HepG2 (cell line): ENCODE measurements around the gene CIART. TPM values are rescaled to one million over a fixed set of nuclear protein-coding genes. Genes with fewer than 3 reads are reported as not detected.

Experiments
- DDIT3 ChIP-seq: sonication (generic); formaldehyde crosslinking; IDR thresholded peaks from 2 replicates; pipeline ENCODE4 v1.4.0; 2020; ENCODE audit warnings: mild to moderate bottlenecking, missing genetic modification reagents
- DNMT3B ChIP-seq: conservative IDR thresholded peaks from 2 replicates; pipeline ENCODE4 v1.6.1; 2016; ENCODE audit warnings: missing biosample characterization, control low read depth
- HBP1 ChIP-seq: IDR thresholded peaks from 2 replicates; pipeline ENCODE4 v1.6.1; 2016; ENCODE audit warnings: low read depth, control low read depth
- KDM2A ChIP-seq: sonication (generic); formaldehyde crosslinking; IDR thresholded peaks from 2 replicates; pipeline ENCODE4 v1.4.0; 2020; ENCODE audit warnings: low read depth, missing genetic modification reagents, borderline replicate concordance
- KLF6 ChIP-seq: IDR thresholded peaks from 2 replicates; pipeline ENCODE4 v1.8.0; 2016; ENCODE audit warnings: missing biosample characterization, missing genetic modification reagents
- KMT2A ChIP-seq: sonication (generic); formaldehyde crosslinking; IDR thresholded peaks from 2 replicates; pipeline ENCODE4 v1.4.0; 2020; ENCODE audit warnings: missing genetic modification reagents
- LCORL ChIP-seq, 2 experiments: fragments of 450-650 bp in 1 of 2; sonication (generic) in 1 of 2; formaldehyde crosslinking in 1 of 2; IDR thresholded peaks; 2 replicates each; pipeline versions ENCODE4 v1.5.0 to v1.6.1; 2017 to 2020; ENCODE audit warnings: antibody characterized with exemption in 1 of 2, missing genetic modification reagents in 1 of 2
- MXD3 ChIP-seq: IDR thresholded peaks from 2 replicates; pipeline ENCODE4 v1.6.1; 2016; ENCODE audit warnings: mild to moderate bottlenecking, missing biosample characterization, missing genetic modification reagents
- NR2F6 ChIP-seq, 2 experiments: IDR thresholded peaks; 2 replicates each; pipeline ENCODE4 v1.6.1; 2016; ENCODE audit warnings: antibody characterized with exemption in 1 of 2, mild to moderate bottlenecking in 1 of 2
- RNF219 ChIP-seq: sonication (generic); formaldehyde crosslinking; IDR thresholded peaks from 2 replicates; pipeline ENCODE4 v1.5.0; 2020; ENCODE audit warnings: mild to moderate bottlenecking, missing genetic modification reagents
- TCF7L2 ChIP-seq: IDR thresholded peaks from 2 replicates; pipeline ENCODE4 v1.6.1; 2011; ENCODE audit warnings: mild to moderate bottlenecking, low read depth, low read length, moderate library complexity
- ZNF225 ChIP-seq: sonication (generic); formaldehyde crosslinking; IDR thresholded peaks from 2 replicates; pipeline ENCODE4 v1.4.0; 2020; ENCODE audit warnings: mild to moderate bottlenecking, missing genetic modification reagents
- ZNF280D ChIP-seq: sonication (generic); formaldehyde crosslinking; IDR thresholded peaks from 2 replicates; pipeline ENCODE4 v1.5.1; 2020; ENCODE audit warnings: mild to moderate bottlenecking, missing genetic modification reagents
- ZNF383 ChIP-seq: sonication (generic); formaldehyde crosslinking; IDR thresholded peaks from 2 replicates; pipeline ENCODE4 v1.4.0; 2020; ENCODE audit warnings: missing genetic modification reagents, mild to moderate bottlenecking, borderline replicate concordance
- ZNF441 ChIP-seq: sonication (generic); formaldehyde crosslinking; IDR thresholded peaks from 2 replicates; pipeline ENCODE4 v1.7.0; 2021; ENCODE audit warnings: missing genetic modification reagents, borderline replicate concordance
- ZNF598 ChIP-seq: sonication (generic); formaldehyde crosslinking; IDR thresholded peaks from 2 replicates; pipeline ENCODE4 v1.5.1; 2020; ENCODE audit warnings: mild to moderate bottlenecking, missing genetic modification reagents, borderline replicate concordance
- ZNF605 ChIP-seq: sonication (generic); formaldehyde crosslinking; IDR thresholded peaks from 2 replicates; pipeline ENCODE4 v1.8.0; 2022; ENCODE audit warnings: mild to moderate bottlenecking, missing genetic modification reagents
- ZNF672 ChIP-seq: sonication (generic); formaldehyde crosslinking; IDR thresholded peaks from 2 replicates; pipeline ENCODE4 v1.8.1; 2022; ENCODE audit warnings: missing genetic modification reagents
- ZNF780A ChIP-seq: sonication (generic); formaldehyde crosslinking; IDR thresholded peaks from 2 replicates; pipeline ENCODE4 v1.8.0; 2022; ENCODE audit warnings: mild to moderate bottlenecking, missing genetic modification reagents, moderate library complexity
- polyA plus RNA-seq, 8 experiments: library from polyadenylated mRNA; depleted of rRNA in 3 of 8; stranded (reverse) in 7 of 8; unstranded in 1 of 8; fragments of >200 nt; fragmentation: Illumina TruSeq in 4 of 8; extraction: Trizol in 4 of 8; gene quantifications; 2 replicates each; pipeline versions ENCODE4 v1.2.1 to v1.2.3, GENCODE V29; 2011 to 2016; ENCODE audit warnings: low read depth in 4 of 8, missing spikeins in 1 of 8, mixed read lengths in 1 of 8; ENCODE audit not compliant: insufficient read depth in 1 of 8
- total RNA-seq, 5 experiments: library from RNA; depleted of rRNA; stranded (reverse); fragments of >200 nt; fragmentation: Illumina TruSeq; extraction: Trizol; gene quantifications; 2 replicates each; pipeline ENCODE4 v1.2.3, GENCODE V29; 2016; ENCODE audit warnings: low read depth in 1 of 5

The CIART gene
- total and polyA plus RNA-seq, 2 of the 13 experiments (the other 11 are each of a cell fraction or from before 2014, with no cell fraction given): 0.58 TPM; not detected in 1

- TF ChIP-seq ZNF280D (CRISPR knock-in tag) (peak; percentile 67; the same call in 1 of the 2 replicates), ZNF383 (CRISPR knock-in tag) (no peak), ZNF441 (no peak), KDM2A (CRISPR knock-in tag) (peak; percentile 76), DDIT3 (no peak), ZNF672 (CRISPR knock-in tag) (peak; percentile 42; the same call in 1 of the 2 replicates), KMT2A (peak; percentile 76), KLF6 (CRISPR knock-in tag) (peak; percentile 93), DNMT3B (CRISPR knock-in tag) (no peak; the same call in 1 of the 2 replicates), TCF7L2 (no peak), RNF219 (CRISPR knock-in tag) (no peak), ZNF598 (CRISPR knock-in tag) (0 out of 2 replicates have a peak, but pooled peaks have one; percentile 53), HBP1 (CRISPR knock-in tag) (peak; percentile 46; the same call in 1 of the 2 replicates), ZNF780A (peak; percentile 95; the same call in 1 of the 2 replicates), LCORL (IDR thresholded peaks at IDR 0.05) (no peak), LCORL (CRISPR knock-in tag; IDR thresholded peaks at IDR 0.05) (peak; percentile 82), MXD3 (peak; percentile 41; the same call in 1 of the 2 replicates), NR2F6 (IDR thresholded peaks at IDR 0.05) (no peak), NR2F6 (CRISPR knock-in tag; IDR thresholded peaks at IDR 0.05) (peak; percentile 57; the same call in 1 of the 2 replicates), ZNF225 (CRISPR knock-in tag) (no peak; the same call in 1 of the 2 replicates), ZNF605 (CRISPR knock-in tag) (peak; percentile 97)
Measured at GRCh38 chr1:150235852-150236613, 46.3 kb upstream of the CIART start, which contains the start of gene ANP32E (continued).
